ENCODE data around the gene RNFT1. TPM values are rescaled to one million over a fixed set of nuclear protein-coding genes. Genes with fewer than 3 reads are reported as not detected.

The RNFT1 gene, protein sequence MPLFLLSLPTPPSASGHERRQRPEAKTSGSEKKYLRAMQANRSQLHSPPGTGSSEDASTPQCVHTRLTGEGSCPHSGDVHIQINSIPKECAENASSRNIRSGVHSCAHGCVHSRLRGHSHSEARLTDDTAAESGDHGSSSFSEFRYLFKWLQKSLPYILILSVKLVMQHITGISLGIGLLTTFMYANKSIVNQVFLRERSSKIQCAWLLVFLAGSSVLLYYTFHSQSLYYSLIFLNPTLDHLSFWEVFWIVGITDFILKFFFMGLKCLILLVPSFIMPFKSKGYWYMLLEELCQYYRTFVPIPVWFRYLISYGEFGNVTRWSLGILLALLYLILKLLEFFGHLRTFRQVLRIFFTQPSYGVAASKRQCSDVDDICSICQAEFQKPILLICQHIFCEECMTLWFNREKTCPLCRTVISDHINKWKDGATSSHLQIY
- total RNA-seq: 25.7 and 26.2 TPM in 2 replicates

DNA sequence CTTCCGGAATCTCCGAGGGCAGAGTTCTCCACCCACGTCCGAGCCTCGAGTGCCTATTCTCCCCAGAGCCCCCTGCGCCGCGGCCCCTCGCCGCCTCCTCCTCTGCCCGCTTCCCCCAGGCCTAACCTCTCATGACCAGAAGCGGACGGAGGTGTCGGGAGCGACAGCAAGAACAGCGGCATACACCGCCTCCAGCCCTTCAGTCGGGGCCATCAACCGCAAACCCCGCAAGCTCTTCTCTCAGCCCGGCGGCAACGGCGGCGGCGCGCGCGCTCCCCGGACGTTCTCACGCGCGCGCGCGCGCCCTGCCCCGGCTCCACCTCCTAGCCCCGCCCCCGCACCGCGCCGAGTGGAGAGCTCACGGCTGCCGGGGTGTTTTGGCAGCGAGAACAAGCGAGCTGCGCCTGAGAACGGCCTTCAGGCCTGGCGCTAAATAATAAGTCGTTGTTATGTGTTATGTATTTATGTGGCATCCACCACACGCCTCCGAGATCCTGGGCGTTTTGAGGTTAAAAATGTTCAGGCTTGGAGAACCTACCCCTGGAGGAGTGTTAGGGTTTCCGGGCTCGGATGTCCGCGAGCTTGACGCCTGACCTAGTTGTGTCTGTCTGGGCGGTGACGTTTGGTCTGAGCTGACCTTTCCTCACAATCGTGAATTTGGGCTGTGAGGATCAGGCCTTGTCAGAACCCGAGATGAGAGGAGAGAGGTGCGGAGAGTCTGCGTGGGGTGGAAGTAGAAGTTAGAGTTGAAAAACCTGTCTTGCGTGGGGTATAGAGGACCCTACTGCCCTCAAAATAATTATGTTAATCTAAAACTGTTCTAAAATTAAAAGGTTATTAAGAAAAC is at the start of gene RNFT1:
RNFT1 (minus strand) TSS at position 259 of the 847 bp plus-strand sequence; CDS start at position 182, 77 bp downstream.

Small RNA genes within 50 kb of the gene (small RNA-seq; reads per million reads assigned to genes)
- gene RPS29P21: not detected

Other genes with a start within 250 kb of the RNFT1 start
- gene TUBD1, start 71.8 kb downstream of the RNFT1 start, total RNA-seq: 6.1 and 7.9 TPM in 2 replicates
- gene RPS6KB1, start 71.6 kb downstream of the RNFT1 start, total RNA-seq: 28.8 and 31.9 TPM in 2 replicates
- gene HEATR6, start 114.2 kb upstream of the RNFT1 start, total RNA-seq: 21.6 and 23.2 TPM in 2 replicates
- gene CA4, start 185.2 kb upstream of the RNFT1 start, total RNA-seq: not detected in 2 replicates